ENCODE data around the gene TNFAIP1. TPM values are rescaled to one million over a fixed set of nuclear protein-coding genes. Genes with fewer than 3 reads are reported as not detected.

Gene TNFAIP1
- total RNA-seq, 1 experiment from 2014 or later, result 30.5 TPM

GRCh38 chr17:28370744-28371103 lies 35.2 kb downstream of the TNFAIP1 start:
- DNase-seq (ENCODE audit: low read depth), result no peak

DNA sequence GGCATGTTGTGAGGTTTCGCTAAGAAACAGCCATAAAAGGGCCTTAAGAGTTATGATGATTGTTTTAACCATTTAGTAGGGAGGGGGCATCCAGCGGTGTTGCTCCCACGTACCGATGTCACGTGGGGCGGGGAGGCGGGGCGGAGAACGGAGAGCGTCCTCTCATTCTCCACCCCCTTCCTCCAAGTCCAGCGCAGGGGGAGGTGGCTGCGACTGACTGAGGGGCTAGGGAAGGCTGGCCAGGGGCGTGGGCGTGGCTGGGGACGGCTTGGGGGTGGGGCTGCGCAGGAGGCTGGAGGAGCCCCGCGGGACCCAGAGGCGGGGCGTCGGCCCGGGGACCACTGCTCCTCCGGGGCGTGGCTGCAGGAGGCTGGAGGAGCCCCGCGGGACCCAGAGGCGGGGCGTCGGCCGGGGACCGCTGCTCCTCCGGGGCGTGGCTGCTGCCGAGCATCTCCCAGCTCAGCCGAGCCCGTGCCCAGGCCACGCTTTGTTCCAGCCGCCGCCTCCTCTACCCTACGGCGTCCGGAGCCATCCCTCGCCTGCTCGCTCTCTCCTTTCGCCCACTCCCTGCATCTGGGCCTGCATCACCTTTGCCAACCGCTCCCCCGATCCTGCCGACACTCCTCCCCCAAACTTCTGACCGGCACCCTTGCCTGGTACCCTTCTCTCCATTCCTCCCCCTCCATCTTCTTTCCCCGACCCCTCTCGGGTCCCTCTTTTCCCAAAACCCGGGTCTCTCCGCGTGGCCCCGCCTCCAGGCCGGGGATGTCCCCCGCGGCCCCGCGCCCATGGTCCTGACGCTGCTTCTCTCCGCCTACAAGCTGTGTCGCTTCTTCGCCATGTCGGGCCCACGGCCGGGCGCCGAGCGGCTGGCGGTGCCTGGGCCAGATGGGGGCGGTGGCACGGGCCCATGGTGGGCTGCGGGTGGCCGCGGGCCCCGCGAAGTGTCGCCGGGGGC lies 36.0 kb downstream of the TNFAIP1 start, which contains the start of gene SARM1:
TSS of gene SARM1 (plus strand) at position 450 of the 958 bp plus-strand sequence. CDS start at position 789, 339 bp downstream.
- peak; percentile 91 for DNase-seq (ENCODE audit: low read depth)

DNA sequence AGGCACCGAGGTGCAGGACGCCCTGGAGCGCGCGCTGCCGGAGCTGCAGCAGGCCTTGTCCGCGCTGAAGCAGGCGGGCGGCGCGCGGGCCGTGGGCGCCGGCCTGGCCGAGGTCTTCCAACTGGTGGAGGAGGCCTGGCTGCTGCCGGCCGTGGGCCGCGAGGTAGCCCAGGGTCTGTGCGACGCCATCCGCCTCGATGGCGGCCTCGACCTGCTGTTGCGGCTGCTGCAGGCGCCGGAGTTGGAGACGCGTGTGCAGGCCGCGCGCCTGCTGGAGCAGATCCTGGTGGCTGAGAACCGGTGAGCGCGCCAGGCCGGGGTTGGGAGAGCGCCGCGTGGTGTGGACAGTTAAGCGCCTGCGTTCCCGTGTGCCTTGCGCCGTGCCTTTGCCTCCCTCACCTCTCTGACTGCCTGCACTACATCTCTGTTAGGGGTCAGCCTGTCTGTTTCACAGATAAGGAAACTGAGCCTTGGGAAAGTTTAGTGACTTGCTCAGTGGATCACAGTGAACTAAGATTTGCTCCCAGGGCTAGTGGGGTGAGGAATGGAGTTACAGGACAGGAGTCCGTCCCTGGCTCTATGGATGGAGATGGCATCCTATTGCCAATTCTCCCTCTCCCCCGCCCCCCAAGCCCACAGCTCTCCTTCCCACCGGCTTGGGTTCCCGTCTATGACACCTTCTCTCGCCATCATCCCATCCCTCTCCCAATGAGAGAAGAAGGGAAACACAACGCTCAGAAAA lies 36.8 kb downstream of the TNFAIP1 start:
- peak; percentile 37 for DNase-seq (ENCODE audit: low read depth)

DNA sequence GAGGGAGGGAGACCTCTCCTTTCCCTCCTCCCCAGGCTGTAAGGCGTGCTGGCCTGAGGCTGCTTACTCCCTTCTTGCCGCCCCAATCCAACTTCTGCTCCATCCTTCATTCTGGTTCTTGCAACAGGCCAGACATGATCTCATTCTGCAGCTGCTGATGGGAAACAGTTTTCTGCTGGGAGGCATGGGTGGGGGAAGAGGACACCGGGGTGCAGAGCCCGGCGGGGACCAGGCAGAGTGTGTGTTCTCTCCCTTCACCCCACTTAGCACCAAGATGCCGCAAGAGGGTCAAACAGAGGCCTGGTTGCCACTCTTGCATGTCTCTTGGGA lies 37.3 kb downstream of the TNFAIP1 start:
- DNase-seq (ENCODE audit: low read depth), result no peak

GRCh38 chr17:28379814-28380801 lies 44.5 kb downstream of the TNFAIP1 start:
- DNase-seq (ENCODE audit: low read depth), result peak; percentile 90

DNA sequence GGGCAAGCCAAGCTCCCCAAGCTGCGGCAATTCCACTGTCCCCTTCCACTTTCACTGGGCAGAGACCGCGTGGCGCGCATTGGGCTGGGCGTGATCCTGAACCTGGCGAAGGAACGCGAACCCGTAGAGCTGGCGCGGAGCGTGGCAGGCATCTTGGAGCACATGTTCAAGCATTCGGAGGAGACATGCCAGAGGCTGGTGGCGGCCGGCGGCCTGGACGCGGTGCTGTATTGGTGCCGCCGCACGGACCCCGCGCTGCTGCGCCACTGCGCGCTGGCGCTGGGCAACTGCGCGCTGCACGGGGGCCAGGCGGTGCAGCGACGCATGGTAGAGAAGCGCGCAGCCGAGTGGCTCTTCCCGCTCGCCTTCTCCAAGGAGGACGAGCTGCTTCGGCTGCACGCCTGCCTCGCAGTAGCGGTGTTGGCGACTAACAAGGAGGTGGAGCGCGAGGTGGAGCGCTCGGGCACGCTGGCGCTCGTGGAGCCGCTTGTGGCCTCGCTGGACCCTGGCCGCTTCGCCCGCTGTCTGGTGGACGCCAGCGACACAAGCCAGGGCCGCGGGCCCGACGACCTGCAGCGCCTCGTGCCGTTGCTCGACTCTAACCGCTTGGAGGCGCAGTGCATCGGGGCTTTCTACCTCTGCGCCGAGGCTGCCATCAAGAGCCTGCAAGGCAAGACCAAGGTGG lies 45.7 kb downstream of the TNFAIP1 start:
- DNase-seq (ENCODE audit: low read depth), result no peak

DNA sequence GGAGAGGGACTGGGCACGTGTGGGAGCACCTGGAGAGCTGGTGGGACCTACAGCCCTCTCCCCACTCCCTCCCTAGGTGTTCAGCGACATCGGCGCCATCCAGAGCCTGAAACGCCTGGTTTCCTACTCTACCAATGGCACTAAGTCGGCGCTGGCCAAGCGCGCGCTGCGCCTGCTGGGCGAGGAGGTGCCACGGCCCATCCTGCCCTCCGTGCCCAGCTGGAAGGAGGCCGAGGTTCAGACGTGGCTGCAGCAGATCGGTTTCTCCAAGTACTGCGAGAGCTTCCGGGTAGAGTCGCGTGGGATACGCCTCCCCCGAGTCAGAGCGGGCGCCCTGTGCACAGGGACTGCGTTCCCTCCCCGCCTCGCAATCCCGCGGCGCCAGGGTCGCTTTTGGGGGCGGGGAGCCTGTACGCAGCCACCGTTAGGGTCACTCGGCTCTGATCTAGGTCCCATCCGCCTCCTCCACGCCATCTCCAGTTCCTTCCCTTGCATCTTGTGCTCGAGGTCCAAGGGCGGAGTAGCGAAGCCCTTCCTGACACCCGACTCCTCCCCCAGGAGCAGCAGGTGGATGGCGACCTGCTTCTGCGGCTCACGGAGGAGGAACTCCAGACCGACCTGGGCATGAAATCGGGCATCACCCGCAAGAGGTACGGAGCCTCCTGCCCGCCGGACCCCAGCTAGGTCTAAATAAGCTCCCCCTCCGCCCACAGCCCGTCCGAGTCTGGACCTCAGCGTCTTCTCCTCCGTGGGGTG lies 48.9 kb downstream of the TNFAIP1 start:
- no peak for DNase-seq (ENCODE audit: low read depth)

- no peak for DNase-seq (ENCODE audit: low read depth)
These were observed 49.5 kb downstream of the TNFAIP1 start for GRCh38 chr17:28385037-28385400.

GRCh38 chr17:28385406-28385805 lies 49.8 kb downstream of the TNFAIP1 start:
- no peak for DNase-seq (ENCODE audit: low read depth)

GRCh38 chr17:28386391-28386790 lies 50.8 kb downstream of the TNFAIP1 start:
- DNase-seq (ENCODE audit: low read depth), result no peak

DNA sequence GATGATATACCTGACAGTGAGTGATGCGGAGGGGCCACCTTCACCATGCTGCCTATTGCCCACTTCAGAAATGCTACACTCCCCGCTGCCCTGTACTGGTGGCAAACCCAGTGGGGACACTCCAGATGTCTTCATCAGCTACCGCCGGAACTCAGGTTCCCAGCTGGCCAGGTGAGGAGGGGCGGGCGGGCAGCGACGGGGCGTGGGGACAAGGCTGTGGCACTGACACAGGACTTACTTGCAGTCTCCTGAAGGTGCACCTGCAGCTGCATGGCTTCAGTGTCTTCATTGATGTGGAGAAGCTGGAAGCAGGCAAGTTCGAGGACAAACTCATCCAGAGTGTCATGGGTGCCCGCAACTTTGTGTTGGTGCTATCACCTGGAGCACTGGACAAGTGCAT lies 52.5 kb downstream of the TNFAIP1 start:
- DNase-seq (ENCODE audit: low read depth), result no peak

GRCh38 chr17:28390141-28390540 lies 54.6 kb downstream of the TNFAIP1 start:
- DNase-seq (ENCODE audit: low read depth), result no peak

GRCh38 chr17:28390563-28390962 lies 55.0 kb downstream of the TNFAIP1 start:
- no peak for DNase-seq (ENCODE audit: low read depth)

- DNase-seq (ENCODE audit: low read depth), result no peak
These were observed 55.4 kb downstream of the TNFAIP1 start for GRCh38 chr17:28390984-28391383.

- no peak for DNase-seq (ENCODE audit: low read depth)
These were observed 55.8 kb downstream of the TNFAIP1 start for GRCh38 chr17:28391401-28391800.

GRCh38 chr17:28392491-28392890 lies 56.9 kb downstream of the TNFAIP1 start:
- DNase-seq (ENCODE audit: low read depth), result no peak

GRCh38 chr17:28394337-28395116 lies 59.0 kb downstream of the TNFAIP1 start:
- DNase-seq (ENCODE audit: low read depth), result no peak

GRCh38 chr17:28395426-28395825 lies 59.9 kb downstream of the TNFAIP1 start:
- DNase-seq (ENCODE audit: low read depth), result no peak

DNA sequence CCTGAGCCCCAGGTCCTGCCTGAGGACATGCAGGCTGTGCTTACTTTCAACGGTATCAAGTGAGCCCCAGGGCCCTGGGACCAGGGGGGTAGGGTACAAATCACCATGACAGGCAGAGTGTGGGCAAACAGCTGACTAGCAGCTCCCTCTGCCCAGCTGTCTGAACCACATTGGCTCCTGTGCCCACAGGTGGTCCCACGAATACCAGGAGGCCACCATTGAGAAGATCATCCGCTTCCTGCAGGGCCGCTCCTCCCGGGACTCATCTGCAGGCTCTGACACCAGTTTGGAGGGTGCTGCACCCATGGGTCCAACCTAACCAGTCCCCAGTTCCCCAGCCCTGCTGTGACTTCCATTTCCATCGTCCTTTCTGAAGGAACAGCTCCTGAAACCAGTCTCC lies 60.4 kb downstream of the TNFAIP1 start:
- no peak for DNase-seq (ENCODE audit: low read depth)

Data from RPMI7951 (cell line).